SK-N-SH (cell line): ENCODE measurements around the gene RNASE8.

ENCODE experiments used
- EP300 ChIP-seq, 2 experiments: IDR thresholded peaks; 2 replicates each; pipeline versions ENCODE4 v1.4.0 to v1.6.1; 2012; ENCODE audit warnings: borderline replicate concordance in 1 of 2, low read depth in 1 of 2, low read length in 1 of 2
- GABPA ChIP-seq: IDR thresholded peaks from 2 replicates; pipeline ENCODE4 v1.4.0; 2012; ENCODE audit warnings: low read depth, mild to moderate bottlenecking
- MEF2A ChIP-seq: IDR thresholded peaks from 2 replicates; pipeline ENCODE4 v1.4.0; 2012; ENCODE audit warnings: low read depth, borderline replicate concordance
- NFIC ChIP-seq: IDR thresholded peaks from 2 replicates; pipeline ENCODE4 v1.4.0; 2012; ENCODE audit warnings: borderline replicate concordance
- SMC3 ChIP-seq: IDR thresholded peaks from 2 replicates; pipeline ENCODE4 v1.6.1; 2012; ENCODE audit warnings: low read depth, low read length, improper control_type of control experiment
- TCF12 ChIP-seq: IDR thresholded peaks from 2 replicates; pipeline ENCODE4 v1.4.0; 2012
- YY1 ChIP-seq: IDR thresholded peaks from 2 replicates; pipeline ENCODE4 v1.4.0; 2012; ENCODE audit warnings: low read depth, mild to moderate bottlenecking
- TF ChIP-seq, protein P1 (sequence below): fragments of 200-600 bp; sonication (generic); IDR thresholded peaks from 2 replicates; pipeline ENCODE4 v1.6.1; 2017; ENCODE audit warnings: antibody characterized with exemption, mild to moderate bottlenecking, moderate library complexity
- TF ChIP-seq, protein P2 (sequence below): IDR thresholded peaks from 2 replicates; pipeline ENCODE4 v1.6.1; 2012; ENCODE audit warnings: mild to moderate bottlenecking, low read depth, low read length, moderate library complexity
- TF ChIP-seq, protein P3 (sequence below): IDR thresholded peaks from 2 replicates; pipeline ENCODE4 v1.4.0; 2012; ENCODE audit warnings: low read depth

DNA sequence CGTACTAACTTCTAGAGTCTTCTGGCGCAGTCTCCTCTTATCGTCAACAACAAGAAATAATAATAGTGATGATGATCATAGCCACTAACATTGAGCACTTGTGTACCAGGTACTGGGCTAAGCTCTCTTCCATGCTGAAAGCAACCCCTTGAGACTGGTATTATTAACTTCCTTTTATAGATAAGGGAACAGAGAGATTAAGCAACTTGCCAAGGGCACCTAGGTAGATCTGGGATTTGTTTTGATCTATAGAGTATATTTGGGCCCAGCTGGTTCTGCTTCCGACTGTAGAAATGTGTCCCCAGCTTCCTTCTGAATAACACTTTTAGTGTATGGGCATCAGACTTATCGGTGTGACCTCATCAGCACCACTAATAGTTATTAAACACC, 42.0 kb downstream of the RNASE8 start:
- TF ChIP-seq TCF12, result no peak
- no peak for TF ChIP-seq YY1
- no peak for TF ChIP-seq SMC3
- TF ChIP-seq, protein P1, sequence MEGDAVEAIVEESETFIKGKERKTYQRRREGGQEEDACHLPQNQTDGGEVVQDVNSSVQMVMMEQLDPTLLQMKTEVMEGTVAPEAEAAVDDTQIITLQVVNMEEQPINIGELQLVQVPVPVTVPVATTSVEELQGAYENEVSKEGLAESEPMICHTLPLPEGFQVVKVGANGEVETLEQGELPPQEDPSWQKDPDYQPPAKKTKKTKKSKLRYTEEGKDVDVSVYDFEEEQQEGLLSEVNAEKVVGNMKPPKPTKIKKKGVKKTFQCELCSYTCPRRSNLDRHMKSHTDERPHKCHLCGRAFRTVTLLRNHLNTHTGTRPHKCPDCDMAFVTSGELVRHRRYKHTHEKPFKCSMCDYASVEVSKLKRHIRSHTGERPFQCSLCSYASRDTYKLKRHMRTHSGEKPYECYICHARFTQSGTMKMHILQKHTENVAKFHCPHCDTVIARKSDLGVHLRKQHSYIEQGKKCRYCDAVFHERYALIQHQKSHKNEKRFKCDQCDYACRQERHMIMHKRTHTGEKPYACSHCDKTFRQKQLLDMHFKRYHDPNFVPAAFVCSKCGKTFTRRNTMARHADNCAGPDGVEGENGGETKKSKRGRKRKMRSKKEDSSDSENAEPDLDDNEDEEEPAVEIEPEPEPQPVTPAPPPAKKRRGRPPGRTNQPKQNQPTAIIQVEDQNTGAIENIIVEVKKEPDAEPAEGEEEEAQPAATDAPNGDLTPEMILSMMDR, result no peak
- TF ChIP-seq NFIC, result no peak
- TF ChIP-seq, protein P2, sequence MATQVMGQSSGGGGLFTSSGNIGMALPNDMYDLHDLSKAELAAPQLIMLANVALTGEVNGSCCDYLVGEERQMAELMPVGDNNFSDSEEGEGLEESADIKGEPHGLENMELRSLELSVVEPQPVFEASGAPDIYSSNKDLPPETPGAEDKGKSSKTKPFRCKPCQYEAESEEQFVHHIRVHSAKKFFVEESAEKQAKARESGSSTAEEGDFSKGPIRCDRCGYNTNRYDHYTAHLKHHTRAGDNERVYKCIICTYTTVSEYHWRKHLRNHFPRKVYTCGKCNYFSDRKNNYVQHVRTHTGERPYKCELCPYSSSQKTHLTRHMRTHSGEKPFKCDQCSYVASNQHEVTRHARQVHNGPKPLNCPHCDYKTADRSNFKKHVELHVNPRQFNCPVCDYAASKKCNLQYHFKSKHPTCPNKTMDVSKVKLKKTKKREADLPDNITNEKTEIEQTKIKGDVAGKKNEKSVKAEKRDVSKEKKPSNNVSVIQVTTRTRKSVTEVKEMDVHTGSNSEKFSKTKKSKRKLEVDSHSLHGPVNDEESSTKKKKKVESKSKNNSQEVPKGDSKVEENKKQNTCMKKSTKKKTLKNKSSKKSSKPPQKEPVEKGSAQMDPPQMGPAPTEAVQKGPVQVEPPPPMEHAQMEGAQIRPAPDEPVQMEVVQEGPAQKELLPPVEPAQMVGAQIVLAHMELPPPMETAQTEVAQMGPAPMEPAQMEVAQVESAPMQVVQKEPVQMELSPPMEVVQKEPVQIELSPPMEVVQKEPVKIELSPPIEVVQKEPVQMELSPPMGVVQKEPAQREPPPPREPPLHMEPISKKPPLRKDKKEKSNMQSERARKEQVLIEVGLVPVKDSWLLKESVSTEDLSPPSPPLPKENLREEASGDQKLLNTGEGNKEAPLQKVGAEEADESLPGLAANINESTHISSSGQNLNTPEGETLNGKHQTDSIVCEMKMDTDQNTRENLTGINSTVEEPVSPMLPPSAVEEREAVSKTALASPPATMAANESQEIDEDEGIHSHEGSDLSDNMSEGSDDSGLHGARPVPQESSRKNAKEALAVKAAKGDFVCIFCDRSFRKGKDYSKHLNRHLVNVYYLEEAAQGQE, result no peak
- no peak for TF ChIP-seq EP300 (IDR thresholded peaks at IDR 0.05; ENCODE audit: borderline replicate concordance in 1 of 2, low read depth in 1 of 2, low read length in 1 of 2)
- no peak for TF ChIP-seq GABPA
- no peak for TF ChIP-seq MEF2A
- TF ChIP-seq, protein P3, sequence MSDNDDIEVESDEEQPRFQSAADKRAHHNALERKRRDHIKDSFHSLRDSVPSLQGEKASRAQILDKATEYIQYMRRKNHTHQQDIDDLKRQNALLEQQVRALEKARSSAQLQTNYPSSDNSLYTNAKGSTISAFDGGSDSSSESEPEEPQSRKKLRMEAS, result no peak
